Measurements from ENCODE around the gene SUPT3H.

The SUPT3H gene

GRCh38 chr6:45417436-45417835 lies 39.7 kb upstream of the SUPT3H start:
- H3K9me3 ChIP-seq (ENCODE audit: control insufficient read depth, insufficient read depth, low read length): no peaks in the 10 kb centered on the region
- no peaks in the 10 kb centered on the region for H3K36me3 ChIP-seq (ENCODE audit: control insufficient read depth, insufficient read depth, low read length)
- no peak overlapping the region for H3K4me3 ChIP-seq (ENCODE audit: low read depth, low read length)
- H3K4me1 ChIP-seq (ENCODE audit: control insufficient read depth, insufficient read depth, low read length): peaks cover 6% of the 10 kb centered on the region
- H3K9ac ChIP-seq (ENCODE audit: low read depth, low read length): no peak overlapping the region
- peaks cover 58% of the 10 kb centered on the region for H3K27me3 ChIP-seq (ENCODE audit: control insufficient read depth, insufficient read depth, low read length)

GRCh38 chr6:45416700-45417099 lies 39.0 kb upstream of the SUPT3H start:
- H3K36me3 ChIP-seq (ENCODE audit: control insufficient read depth, insufficient read depth, low read length): no peaks in the 10 kb centered on the region
- no peak overlapping the region for H3K9ac ChIP-seq (ENCODE audit: low read depth, low read length)
- no peak overlapping the region for H3K4me3 ChIP-seq (ENCODE audit: low read depth, low read length)
- peaks cover 6% of the 10 kb centered on the region for H3K4me1 ChIP-seq (ENCODE audit: control insufficient read depth, insufficient read depth, low read length)
- H3K27me3 ChIP-seq (ENCODE audit: control insufficient read depth, insufficient read depth, low read length): peaks cover 57% of the 10 kb centered on the region
- no peaks in the 10 kb centered on the region for H3K9me3 ChIP-seq (ENCODE audit: control insufficient read depth, insufficient read depth, low read length)

GRCh38 chr6:45415788-45416518 lies 38.2 kb upstream of the SUPT3H start:
- Histone ChIP-seq H3K4me3 (ENCODE audit: low read depth, low read length) (no peak overlapping the region), H3K27me3 (ENCODE audit: control insufficient read depth, insufficient read depth, low read length) (peaks cover 49% of the 10 kb centered on the region), H3K36me3 (ENCODE audit: control insufficient read depth, insufficient read depth, low read length) (no peaks in the 10 kb centered on the region), H3K4me1 (ENCODE audit: control insufficient read depth, insufficient read depth, low read length) (peaks cover 6% of the 10 kb centered on the region), H3K9ac (ENCODE audit: low read depth, low read length) (no peak overlapping the region), H3K9me3 (ENCODE audit: control insufficient read depth, insufficient read depth, low read length) (no peaks in the 10 kb centered on the region)

- no peaks in the 10 kb centered on the region for H3K36me3 ChIP-seq (ENCODE audit: control insufficient read depth, insufficient read depth, low read length)
- no peak overlapping the region for H3K9ac ChIP-seq (ENCODE audit: low read depth, low read length)
- H3K4me3 ChIP-seq (ENCODE audit: low read depth, low read length): no peak overlapping the region
- no peaks in the 10 kb centered on the region for H3K9me3 ChIP-seq (ENCODE audit: control insufficient read depth, insufficient read depth, low read length)
- H3K27me3 ChIP-seq (ENCODE audit: control insufficient read depth, insufficient read depth, low read length): peaks cover 43% of the 10 kb centered on the region
- peaks cover 2% of the 10 kb centered on the region for H3K4me1 ChIP-seq (ENCODE audit: control insufficient read depth, insufficient read depth, low read length)
These were observed 37.6 kb upstream of the SUPT3H start for GRCh38 chr6:45415315-45415714.

- H3K27me3 ChIP-seq (ENCODE audit: control insufficient read depth, insufficient read depth, low read length): peaks cover 10% of the 10 kb centered on the region
- H3K9ac ChIP-seq (ENCODE audit: low read depth, low read length): no peak overlapping the region
- H3K9me3 ChIP-seq (ENCODE audit: control insufficient read depth, insufficient read depth, low read length): no peaks in the 10 kb centered on the region
- H3K36me3 ChIP-seq (ENCODE audit: control insufficient read depth, insufficient read depth, low read length): no peaks in the 10 kb centered on the region
- H3K4me3 ChIP-seq (ENCODE audit: low read depth, low read length): no peak overlapping the region
- H3K4me1 ChIP-seq (ENCODE audit: control insufficient read depth, insufficient read depth, low read length): no peaks in the 10 kb centered on the region
These were observed 34.2 kb upstream of the SUPT3H start for GRCh38 chr6:45411959-45412358.

GRCh38 chr6:45400021-45400420 lies 22.3 kb upstream of the SUPT3H start:
- Histone ChIP-seq H3K4me1 (ENCODE audit: control insufficient read depth, insufficient read depth, low read length) (no peaks in the 10 kb centered on the region), H3K9me3 (ENCODE audit: control insufficient read depth, insufficient read depth, low read length) (no peaks in the 10 kb centered on the region), H3K9ac (ENCODE audit: low read depth, low read length) (no peak overlapping the region), H3K4me3 (ENCODE audit: low read depth, low read length) (no peak overlapping the region), H3K27me3 (ENCODE audit: control insufficient read depth, insufficient read depth, low read length) (no peaks in the 10 kb centered on the region), H3K36me3 (ENCODE audit: control insufficient read depth, insufficient read depth, low read length) (no peaks in the 10 kb centered on the region)

GRCh38 chr6:45398075-45398813 lies 20.5 kb upstream of the SUPT3H start:
- H3K9ac ChIP-seq (ENCODE audit: low read depth, low read length): no peak overlapping the region
- H3K4me3 ChIP-seq (ENCODE audit: low read depth, low read length): no peak overlapping the region
- no peaks in the 10 kb centered on the region for H3K27me3 ChIP-seq (ENCODE audit: control insufficient read depth, insufficient read depth, low read length)
- H3K9me3 ChIP-seq (ENCODE audit: control insufficient read depth, insufficient read depth, low read length): no peaks in the 10 kb centered on the region
- no peaks in the 10 kb centered on the region for H3K36me3 ChIP-seq (ENCODE audit: control insufficient read depth, insufficient read depth, low read length)
- H3K4me1 ChIP-seq (ENCODE audit: control insufficient read depth, insufficient read depth, low read length): no peaks in the 10 kb centered on the region

- Histone ChIP-seq H3K36me3 (ENCODE audit: control insufficient read depth, insufficient read depth, low read length) (no peaks in the 10 kb centered on the region), H3K4me3 (ENCODE audit: low read depth, low read length) (no peak overlapping the region), H3K9me3 (ENCODE audit: control insufficient read depth, insufficient read depth, low read length) (no peaks in the 10 kb centered on the region), H3K4me1 (ENCODE audit: control insufficient read depth, insufficient read depth, low read length) (no peaks in the 10 kb centered on the region), H3K27me3 (ENCODE audit: control insufficient read depth, insufficient read depth, low read length) (no peaks in the 10 kb centered on the region), H3K9ac (ENCODE audit: low read depth, low read length) (no peak overlapping the region)
These were observed 16.9 kb upstream of the SUPT3H start for GRCh38 chr6:45394586-45395095.

- H3K4me3 ChIP-seq (ENCODE audit: low read depth, low read length): no peak overlapping the region
These were observed 10.6 kb upstream of the SUPT3H start for GRCh38 chr6:45388328-45388727.

GRCh38 chr6:45387236-45387635 lies 9.5 kb upstream of the SUPT3H start:
- Histone ChIP-seq H3K9ac (ENCODE audit: low read depth, low read length) (no peak overlapping the region), H3K4me1 (ENCODE audit: control insufficient read depth, insufficient read depth, low read length) (no peaks in the 10 kb centered on the region), H3K4me3 (ENCODE audit: low read depth, low read length) (no peak overlapping the region), H3K9me3 (ENCODE audit: control insufficient read depth, insufficient read depth, low read length) (no peaks in the 10 kb centered on the region), H3K36me3 (ENCODE audit: control insufficient read depth, insufficient read depth, low read length) (no peaks in the 10 kb centered on the region), H3K27me3 (ENCODE audit: control insufficient read depth, insufficient read depth, low read length) (no peaks in the 10 kb centered on the region)

More at GRCh38 chr6:45388328-45388727, 10.6 kb upstream of the SUPT3H start:
- H3K4me1 ChIP-seq (ENCODE audit: control insufficient read depth, insufficient read depth, low read length): no peaks in the 10 kb centered on the region
- H3K9me3 ChIP-seq (ENCODE audit: control insufficient read depth, insufficient read depth, low read length): no peaks in the 10 kb centered on the region
- H3K9ac ChIP-seq (ENCODE audit: low read depth, low read length): no peak overlapping the region
- H3K27me3 ChIP-seq (ENCODE audit: control insufficient read depth, insufficient read depth, low read length): no peaks in the 10 kb centered on the region
- H3K36me3 ChIP-seq (ENCODE audit: control insufficient read depth, insufficient read depth, low read length): no peaks in the 10 kb centered on the region

GRCh38 chr6:45386501-45386900 lies 8.8 kb upstream of the SUPT3H start:
- Histone ChIP-seq H3K9me3 (ENCODE audit: control insufficient read depth, insufficient read depth, low read length) (no peaks in the 10 kb centered on the region), H3K27me3 (ENCODE audit: control insufficient read depth, insufficient read depth, low read length) (no peaks in the 10 kb centered on the region), H3K4me3 (ENCODE audit: low read depth, low read length) (no peak overlapping the region), H3K4me1 (ENCODE audit: control insufficient read depth, insufficient read depth, low read length) (no peaks in the 10 kb centered on the region), H3K36me3 (ENCODE audit: control insufficient read depth, insufficient read depth, low read length) (no peaks in the 10 kb centered on the region), H3K9ac (ENCODE audit: low read depth, low read length) (no peak overlapping the region)

GRCh38 chr6:45382391-45382790 lies 4.7 kb upstream of the SUPT3H start:
- H3K4me3 ChIP-seq (ENCODE audit: low read depth, low read length): no peak overlapping the region
- no peaks in the 10 kb centered on the region for H3K9me3 ChIP-seq (ENCODE audit: control insufficient read depth, insufficient read depth, low read length)
- peaks cover 4% of the 10 kb centered on the region for H3K4me1 ChIP-seq (ENCODE audit: control insufficient read depth, insufficient read depth, low read length)
- no peaks in the 10 kb centered on the region for H3K36me3 ChIP-seq (ENCODE audit: control insufficient read depth, insufficient read depth, low read length)
- H3K9ac ChIP-seq (ENCODE audit: low read depth, low read length): no peak overlapping the region
- H3K27me3 ChIP-seq (ENCODE audit: control insufficient read depth, insufficient read depth, low read length): no peaks in the 10 kb centered on the region

Data from iPS-15b (cell line).